Activated naive CD8-positive, alpha-beta T cell treated with anti-CD3 and anti-CD28 coated beads, Interleukin-2, amount 10 ng/mL, durations not matched to agents 7 days and 5 days (primary cell): ENCODE data around the gene CUTA. TPM values are rescaled to one million over a fixed set of nuclear protein-coding genes. Genes with fewer than 3 reads are reported as not detected.
A peak's percentile ranks its signal among the peaks of the same experiment; 100 is the strongest.

Experiments used
- ATAC-seq: fragments of 150-1000 bp; cut with Tn5 transposase; one replicate; pipeline ENCODE4 v1.10.0; 2021; ENCODE audit warnings: low read depth, moderate library complexity
- POLR2A ChIA-PET: fragments of 350-600 bp; sonication (Branson Sonifier 250); formaldehyde crosslinking; loops from one replicate; lab custom pipeline; 2021; ENCODE audit warnings: antibody characterized with exemption; lab: Charles Lee
- DNase-seq: peaks from one replicate; pipeline ENCODE4 v3.0.0; 2021
- H3K27ac Mint-ChIP-seq: one replicate; pipeline ENCODE4 v1.8.0; 2022; ENCODE audit warnings: mild to moderate bottlenecking, mixed read lengths
- H3K27me3 Mint-ChIP-seq: one replicate; pipeline ENCODE4 v1.8.0; 2022; ENCODE audit warnings: mild to moderate bottlenecking, moderate library complexity, mixed read lengths
- H3K36me3 Mint-ChIP-seq: one replicate; pipeline ENCODE4 v1.8.0; 2021; ENCODE audit warnings: mild to moderate bottlenecking, mixed read lengths
- H3K4me1 Mint-ChIP-seq: one replicate; pipeline ENCODE4 v1.8.0; 2021; ENCODE audit warnings: mixed read lengths
- H3K4me3 Mint-ChIP-seq: one replicate; pipeline ENCODE4 v1.8.0; 2022; ENCODE audit warnings: mild to moderate bottlenecking, moderate library complexity, mixed read lengths
- H3K9me3 Mint-ChIP-seq: one replicate; pipeline ENCODE4 v1.8.0; 2021; ENCODE audit warnings: mixed read lengths
- total RNA-seq, 2 experiments: library from RNA; stranded (reverse); gene quantifications; one replicate each; pipeline ENCODE4 v1.2.3, GENCODE V29; 2021

The CUTA gene
- total RNA-seq, 2 experiments from 2014 or later: 202 to 209 TPM

DNA sequence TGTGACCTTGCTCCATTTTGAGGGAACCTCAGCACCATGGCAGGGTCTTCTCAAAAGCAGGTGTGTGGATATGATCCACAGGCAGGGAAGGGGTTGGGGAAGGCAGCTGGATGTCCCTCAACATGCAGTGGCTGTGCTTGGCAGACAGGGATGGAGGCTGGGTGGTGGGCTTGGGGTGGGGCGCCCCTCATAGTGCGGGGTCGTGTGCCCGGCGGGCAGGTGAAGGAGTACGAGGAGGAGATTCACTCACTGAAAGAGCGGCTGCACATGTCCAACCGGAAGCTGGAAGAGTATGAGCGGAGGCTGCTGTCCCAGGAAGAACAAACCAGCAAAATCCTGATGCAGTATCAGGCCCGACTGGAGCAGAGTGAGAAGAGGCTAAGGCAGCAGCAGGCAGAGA is 28.4 kb upstream of the CUTA start:
- Mint-ChIP-seq H3K4me3 (no peak overlapping the region), H3K36me3 (peaks cover 29% of the 10 kb centered on the region), H3K9me3 (no peaks in the 10 kb centered on the region), H3K27me3 (no peaks in the 10 kb centered on the region), H3K4me1 (peaks cover 7% of the 10 kb centered on the region), H3K27ac (no peak overlapping the region)
- ATAC-seq (no peak), DNase-seq (no peak)
- POLR2A ChIA-PET: interaction anchor here (0.7 kb wide), 1 partner anchor 27 kb away, joined by 3 read pairs; no protein-coding TSS in a partner anchor

DNA sequence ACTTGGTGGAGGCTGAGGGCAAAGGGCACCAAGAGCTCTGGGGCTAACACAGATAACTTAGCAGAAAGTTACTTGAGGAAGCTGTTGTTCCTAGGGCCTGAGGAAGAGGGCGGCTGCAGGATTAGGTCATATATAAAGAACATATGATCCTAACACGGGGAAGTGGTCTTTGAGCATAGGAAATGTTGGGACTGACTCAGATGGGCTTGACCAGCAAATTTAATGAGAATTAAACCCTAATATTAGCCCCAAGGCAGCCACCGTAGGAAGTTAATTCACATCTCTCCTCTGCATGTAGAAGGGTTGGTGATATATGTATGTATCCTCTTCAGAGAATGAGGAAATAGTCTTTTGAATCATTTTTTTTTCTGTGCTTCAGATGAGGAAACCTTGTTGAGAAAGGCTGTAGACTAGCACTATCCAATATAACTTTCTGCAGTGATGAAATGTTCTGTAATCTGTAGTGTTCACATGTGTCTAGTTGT is 27.3 kb upstream of the CUTA start:
- H3K4me1 Mint-ChIP-seq: peaks cover 5% of the 10 kb centered on the region
- no peak overlapping the region for H3K27ac Mint-ChIP-seq
- no peaks in the 10 kb centered on the region for H3K27me3 Mint-ChIP-seq
- no peaks in the 10 kb centered on the region for H3K9me3 Mint-ChIP-seq
- DNase-seq: no peak
- POLR2A ChIA-PET: no interaction called here
- H3K36me3 Mint-ChIP-seq: peaks cover 29% of the 10 kb centered on the region
- no peak overlapping the region for H3K4me3 Mint-ChIP-seq
- no peak for ATAC-seq

DNA sequence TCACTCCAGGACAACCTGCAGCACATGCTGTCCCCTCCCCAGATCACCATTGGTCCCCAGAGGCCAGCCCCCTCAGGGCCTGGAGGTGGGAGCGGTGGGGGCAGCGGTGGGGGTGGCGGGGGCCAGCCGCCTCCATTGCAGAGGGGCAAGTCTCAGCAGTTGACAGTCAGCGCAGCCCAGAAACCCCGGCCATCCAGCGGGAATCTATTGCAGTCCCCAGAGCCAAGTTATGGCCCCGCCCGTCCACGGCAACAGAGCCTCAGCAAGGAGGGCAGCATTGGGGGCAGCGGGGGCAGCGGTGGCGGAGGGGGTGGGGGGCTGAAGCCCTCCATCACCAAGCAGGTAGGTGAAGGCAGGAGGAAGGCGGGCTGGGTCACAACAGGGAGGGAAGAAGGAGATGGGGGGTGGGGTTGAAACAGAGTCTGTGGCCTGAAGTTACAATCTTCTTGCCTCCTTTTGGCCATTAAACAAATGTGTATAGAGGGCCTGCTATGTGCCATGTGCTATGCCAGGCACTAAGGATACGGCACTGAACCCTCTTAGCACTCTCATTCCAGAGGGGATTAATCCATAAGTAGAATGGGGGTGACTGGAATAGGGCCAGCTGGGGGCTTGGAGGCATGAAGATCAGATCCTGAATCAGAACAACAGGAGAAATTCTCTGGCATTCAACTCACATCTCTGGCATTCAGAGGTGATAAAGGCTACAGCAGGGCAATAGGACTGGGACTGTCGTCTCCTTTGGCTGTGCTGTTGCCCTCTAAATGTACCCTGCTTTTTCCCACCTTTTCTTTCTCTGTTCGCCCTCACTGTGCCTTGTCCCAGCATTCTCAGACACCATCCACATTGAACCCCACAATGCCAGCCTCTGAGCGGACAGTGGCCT is 26.0 kb upstream of the CUTA start:
- Mint-ChIP-seq H3K27me3 (no peaks in the 10 kb centered on the region), H3K36me3 (peaks cover 29% of the 10 kb centered on the region), H3K4me3 (no peak overlapping the region), H3K4me1 (peaks cover 7% of the 10 kb centered on the region), H3K27ac (no peak overlapping the region), H3K9me3 (no peaks in the 10 kb centered on the region)
- POLR2A ChIA-PET: no interaction called here
- ATAC-seq (no peak), DNase-seq (no peak)

DNA sequence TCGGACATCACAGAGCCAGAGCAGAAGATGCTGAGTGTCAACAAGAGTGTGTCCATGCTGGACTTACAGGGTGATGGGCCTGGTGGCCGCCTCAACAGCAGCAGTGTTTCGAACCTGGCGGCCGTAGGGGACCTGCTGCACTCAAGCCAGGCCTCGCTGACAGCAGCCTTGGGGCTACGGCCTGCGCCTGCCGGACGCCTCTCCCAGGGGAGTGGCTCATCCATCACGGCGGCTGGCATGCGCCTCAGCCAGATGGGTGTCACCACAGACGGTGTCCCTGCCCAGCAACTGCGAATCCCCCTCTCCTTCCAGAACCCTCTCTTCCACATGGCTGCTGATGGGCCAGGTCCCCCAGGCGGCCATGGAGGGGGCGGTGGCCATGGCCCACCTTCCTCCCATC is 25.1 kb upstream of the CUTA start:
- H3K27ac Mint-ChIP-seq: no peak overlapping the region
- peaks cover 7% of the 10 kb centered on the region for H3K4me1 Mint-ChIP-seq
- ATAC-seq (no peak), DNase-seq (no peak)
- no peak overlapping the region for H3K4me3 Mint-ChIP-seq
- no peaks in the 10 kb centered on the region for H3K27me3 Mint-ChIP-seq
- POLR2A ChIA-PET: no interaction called here
- no peaks in the 10 kb centered on the region for H3K9me3 Mint-ChIP-seq
- H3K36me3 Mint-ChIP-seq: peaks cover 28% of the 10 kb centered on the region

DNA sequence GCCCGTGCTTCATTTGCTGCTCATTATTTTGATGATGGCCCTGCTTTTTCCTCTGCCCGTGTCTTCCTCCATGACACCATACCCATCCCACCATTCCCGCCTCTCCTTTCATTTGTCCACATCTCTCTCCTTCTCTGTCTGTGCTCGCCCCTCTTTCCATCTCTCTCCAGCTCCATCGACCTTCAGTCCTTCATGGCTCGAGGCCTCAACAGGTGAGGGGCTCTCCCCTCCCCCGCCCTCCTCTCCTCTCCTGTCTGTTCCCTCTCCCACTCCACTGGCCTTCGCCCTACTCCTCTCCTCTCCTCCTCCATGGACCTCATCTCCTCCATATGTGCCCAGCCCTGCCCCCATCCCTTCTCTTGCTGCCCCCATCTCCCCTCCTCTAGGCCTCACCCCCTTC is 24.4 kb upstream of the CUTA start:
- Mint-ChIP-seq H3K36me3 (peaks cover 25% of the 10 kb centered on the region), H3K4me3 (no peak overlapping the region), H3K4me1 (peaks cover 7% of the 10 kb centered on the region), H3K27ac (no peak overlapping the region), H3K9me3 (no peaks in the 10 kb centered on the region), H3K27me3 (no peaks in the 10 kb centered on the region)
- no peak for ATAC-seq
- POLR2A ChIA-PET: interaction anchor here (2.9 kb wide), 1 partner anchor 12 kb away, joined by 8 read pairs; no protein-coding TSS in a partner anchor
- no peak for DNase-seq

DNA sequence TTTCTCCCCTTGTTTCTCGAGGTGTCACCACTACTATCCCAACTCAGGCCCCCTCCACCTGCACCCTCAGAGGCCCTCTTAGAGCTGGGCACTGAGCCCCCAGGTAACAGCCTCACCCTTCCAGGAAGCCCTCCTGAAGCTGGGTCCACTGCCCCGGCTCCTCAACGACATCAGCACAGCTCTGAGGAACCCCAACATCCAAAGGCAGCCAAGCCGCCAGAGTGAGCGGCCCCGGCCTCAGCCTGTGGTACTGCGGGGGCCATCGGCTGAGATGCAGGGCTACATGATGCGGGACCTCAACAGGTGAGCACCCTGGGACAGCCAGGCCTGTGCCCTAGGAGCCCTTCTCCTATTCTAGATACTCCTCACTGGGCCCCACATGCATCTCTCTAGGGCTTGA is 23.6 kb upstream of the CUTA start:
- H3K36me3 Mint-ChIP-seq: peaks cover 23% of the 10 kb centered on the region
- H3K9me3 Mint-ChIP-seq: no peaks in the 10 kb centered on the region
- POLR2A ChIA-PET: interaction anchor here (2.9 kb wide), 1 partner anchor 11 kb away, joined by 8 read pairs; no protein-coding TSS in a partner anchor
- ATAC-seq: no peak
- no peak for DNase-seq
- no peak overlapping the region for H3K4me3 Mint-ChIP-seq
- no peaks in the 10 kb centered on the region for H3K27me3 Mint-ChIP-seq
- H3K27ac Mint-ChIP-seq: no peak overlapping the region
- H3K4me1 Mint-ChIP-seq: peaks cover 7% of the 10 kb centered on the region

DNA sequence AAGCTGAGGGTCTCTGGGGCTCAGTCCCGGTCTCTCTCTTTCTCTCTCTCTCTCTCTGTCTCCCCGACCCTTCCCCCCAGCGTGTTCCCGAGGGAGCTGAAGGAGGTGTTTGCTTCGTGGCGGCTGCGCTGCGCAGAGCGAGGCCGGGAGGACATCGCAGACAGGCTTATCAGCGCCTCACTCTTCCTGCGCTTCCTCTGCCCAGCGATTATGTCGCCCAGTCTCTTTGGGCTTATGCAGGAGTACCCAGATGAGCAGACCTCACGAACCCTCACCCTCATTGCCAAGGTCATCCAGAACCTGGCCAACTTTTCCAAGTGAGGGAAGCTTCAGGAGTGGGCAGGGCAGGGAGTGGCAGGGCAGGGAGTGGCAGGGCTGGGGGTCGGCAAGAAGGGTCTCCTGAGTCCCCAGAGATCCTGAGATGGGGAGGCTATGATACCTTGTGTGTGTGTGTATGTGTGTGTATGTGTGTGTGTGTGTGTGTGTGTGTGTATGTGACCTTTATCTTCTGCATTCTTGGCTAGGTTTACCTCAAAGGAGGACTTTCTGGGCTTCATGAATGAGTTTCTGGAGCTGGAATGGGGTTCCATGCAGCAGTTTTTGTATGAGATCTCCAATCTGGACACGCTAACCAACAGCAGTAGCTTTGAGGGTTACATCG is 22.9 kb upstream of the CUTA start:
- DNase-seq (no peak), ATAC-seq (no peak)
- H3K4me1 Mint-ChIP-seq: peaks cover 7% of the 10 kb centered on the region
- no peaks in the 10 kb centered on the region for H3K9me3 Mint-ChIP-seq
- no peak overlapping the region for H3K4me3 Mint-ChIP-seq
- H3K27me3 Mint-ChIP-seq: no peaks in the 10 kb centered on the region
- H3K36me3 Mint-ChIP-seq: peaks cover 20% of the 10 kb centered on the region
- POLR2A ChIA-PET: interaction anchor here (2.9 kb wide), 1 partner anchor 10 kb away, joined by 8 read pairs; no protein-coding TSS in a partner anchor
- no peak overlapping the region for H3K27ac Mint-ChIP-seq

DNA sequence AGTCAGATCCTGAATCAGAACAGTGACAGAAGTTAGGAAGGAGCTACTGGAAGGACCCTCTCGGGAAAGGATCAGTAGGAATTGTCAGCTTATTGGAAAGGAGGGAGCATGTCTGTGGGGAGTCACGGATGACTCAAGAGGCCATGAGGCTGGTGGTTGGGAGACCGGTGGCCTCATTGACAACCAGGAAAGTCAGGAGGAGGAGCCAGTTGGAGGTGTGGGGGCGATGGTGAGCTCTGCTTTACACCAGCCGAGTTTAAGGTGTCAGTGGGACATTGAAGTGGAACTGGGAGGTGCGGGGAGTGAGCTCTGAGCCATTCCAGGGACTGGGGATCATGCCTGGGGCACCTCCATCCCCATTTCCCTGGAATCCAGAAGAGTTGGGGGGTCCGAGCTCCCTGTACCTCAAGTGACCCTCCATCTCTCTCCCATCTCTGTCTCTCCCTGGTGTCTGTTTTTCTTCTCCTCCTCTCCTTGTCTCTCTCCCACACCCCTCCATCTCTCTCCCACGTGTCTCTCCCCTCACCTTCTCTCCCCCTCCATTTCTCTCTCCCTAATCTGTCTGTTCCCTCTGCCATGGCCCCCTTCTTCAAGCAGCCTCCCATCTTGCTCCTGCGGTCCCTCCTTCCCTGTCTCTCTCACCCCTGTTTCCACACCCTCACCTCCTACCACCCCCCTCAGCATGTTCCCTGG is 22.2 kb upstream of the CUTA start:
- H3K27ac Mint-ChIP-seq: no peak overlapping the region
- H3K27me3 Mint-ChIP-seq: no peaks in the 10 kb centered on the region
- DNase-seq (no peak), ATAC-seq (no peak)
- H3K4me3 Mint-ChIP-seq: no peak overlapping the region
- H3K36me3 Mint-ChIP-seq: peaks cover 22% of the 10 kb centered on the region
- POLR2A ChIA-PET: interaction anchor here (2.9 kb wide), 1 partner anchor 9 kb away, joined by 8 read pairs; no protein-coding TSS in a partner anchor
- H3K9me3 Mint-ChIP-seq: no peaks in the 10 kb centered on the region
- peaks cover 7% of the 10 kb centered on the region for H3K4me1 Mint-ChIP-seq

DNA sequence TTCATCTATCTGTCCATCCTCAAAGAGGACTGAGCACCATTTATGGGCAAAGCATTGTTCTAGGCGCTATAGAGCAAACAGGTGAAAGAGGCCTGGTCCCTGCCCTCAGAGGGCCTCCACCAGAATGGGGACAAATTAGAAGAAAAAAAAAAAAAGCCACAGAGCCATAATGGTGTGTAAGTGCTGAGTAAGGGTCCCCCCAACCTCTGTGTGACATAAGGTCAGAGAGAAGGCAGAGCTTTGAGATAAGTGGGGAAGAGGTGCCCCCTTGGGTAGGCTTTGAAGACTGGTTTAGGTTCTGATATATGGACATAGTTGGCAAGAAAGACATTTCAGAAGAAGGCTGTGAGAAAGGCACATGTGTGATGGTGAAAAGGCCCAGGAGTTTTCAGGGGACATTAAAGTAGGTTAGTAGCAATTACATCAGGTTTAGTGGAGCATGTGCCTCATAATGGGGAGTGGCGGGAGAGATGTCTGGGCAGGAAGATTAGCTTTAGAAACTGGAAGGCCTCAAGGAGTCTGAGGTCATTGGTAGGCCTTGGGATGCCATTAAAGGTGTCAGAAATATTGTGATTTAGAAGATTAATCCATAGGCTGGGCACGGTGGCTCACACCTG is 21.2 kb upstream of the CUTA start:
- Mint-ChIP-seq H3K27ac (peak overlapping the region; percentile 26), H3K36me3 (peaks cover 23% of the 10 kb centered on the region), H3K9me3 (no peaks in the 10 kb centered on the region), H3K4me1 (peaks cover 7% of the 10 kb centered on the region), H3K27me3 (no peaks in the 10 kb centered on the region), H3K4me3 (no peak overlapping the region)
- ATAC-seq: no peak
- no peak for DNase-seq
- POLR2A ChIA-PET: interaction anchor here (2.9 kb wide), 1 partner anchor 8 kb away, joined by 8 read pairs; no protein-coding TSS in a partner anchor

DNA sequence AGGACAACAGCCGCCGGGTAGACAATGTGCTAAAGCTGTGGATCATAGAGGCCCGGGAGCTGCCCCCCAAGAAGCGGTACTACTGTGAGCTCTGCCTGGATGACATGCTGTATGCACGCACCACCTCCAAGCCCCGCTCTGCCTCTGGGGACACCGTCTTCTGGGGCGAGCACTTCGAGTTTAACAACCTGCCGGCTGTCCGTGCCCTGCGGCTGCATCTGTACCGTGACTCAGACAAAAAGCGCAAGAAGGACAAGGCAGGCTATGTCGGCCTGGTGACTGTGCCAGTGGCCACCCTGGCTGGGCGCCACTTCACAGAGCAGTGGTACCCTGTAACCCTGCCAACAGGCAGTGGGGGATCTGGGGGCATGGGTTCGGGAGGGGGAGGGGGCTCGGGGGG is 19.8 kb upstream of the CUTA start:
- Mint-ChIP-seq H3K4me1 (peaks cover 14% of the 10 kb centered on the region), H3K27me3 (no peaks in the 10 kb centered on the region), H3K4me3 (no peak overlapping the region), H3K27ac (no peak overlapping the region), H3K9me3 (no peaks in the 10 kb centered on the region), H3K36me3 (peaks cover 27% of the 10 kb centered on the region)
- ATAC-seq: no peak
- DNase-seq: no peak
- POLR2A ChIA-PET: no interaction called here

DNA sequence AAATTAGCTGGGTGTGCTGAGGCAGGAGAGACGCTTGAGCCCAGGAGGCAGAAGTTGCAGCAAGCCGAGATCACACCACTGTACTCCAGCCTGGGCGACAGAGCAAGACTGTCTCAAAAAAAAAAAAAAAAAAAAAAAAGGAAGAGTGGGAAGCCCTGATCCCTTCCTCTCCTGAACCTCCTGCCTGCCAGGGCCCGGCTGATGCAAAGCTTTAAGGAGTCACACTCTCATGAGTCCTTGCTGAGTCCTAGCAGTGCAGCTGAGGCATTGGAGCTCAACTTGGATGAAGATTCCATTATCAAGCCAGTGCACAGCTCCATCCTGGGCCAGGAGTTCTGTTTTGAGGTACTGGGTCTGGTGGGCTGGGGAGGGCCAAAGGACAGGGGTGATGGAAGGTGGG is 17.1 kb upstream of the CUTA start:
- Mint-ChIP-seq H3K27me3 (no peaks in the 10 kb centered on the region), H3K27ac (no peak overlapping the region), H3K36me3 (peaks cover 26% of the 10 kb centered on the region), H3K4me3 (no peak overlapping the region), H3K4me1 (peaks cover 32% of the 10 kb centered on the region), H3K9me3 (no peaks in the 10 kb centered on the region)
- DNase-seq (no peak), ATAC-seq (no peak)
- POLR2A ChIA-PET: interaction anchor here (1.3 kb wide), 1 partner anchor 19 kb away, joined by 5 read pairs; the partner anchor contains the start of gene ZBTB9

DNA sequence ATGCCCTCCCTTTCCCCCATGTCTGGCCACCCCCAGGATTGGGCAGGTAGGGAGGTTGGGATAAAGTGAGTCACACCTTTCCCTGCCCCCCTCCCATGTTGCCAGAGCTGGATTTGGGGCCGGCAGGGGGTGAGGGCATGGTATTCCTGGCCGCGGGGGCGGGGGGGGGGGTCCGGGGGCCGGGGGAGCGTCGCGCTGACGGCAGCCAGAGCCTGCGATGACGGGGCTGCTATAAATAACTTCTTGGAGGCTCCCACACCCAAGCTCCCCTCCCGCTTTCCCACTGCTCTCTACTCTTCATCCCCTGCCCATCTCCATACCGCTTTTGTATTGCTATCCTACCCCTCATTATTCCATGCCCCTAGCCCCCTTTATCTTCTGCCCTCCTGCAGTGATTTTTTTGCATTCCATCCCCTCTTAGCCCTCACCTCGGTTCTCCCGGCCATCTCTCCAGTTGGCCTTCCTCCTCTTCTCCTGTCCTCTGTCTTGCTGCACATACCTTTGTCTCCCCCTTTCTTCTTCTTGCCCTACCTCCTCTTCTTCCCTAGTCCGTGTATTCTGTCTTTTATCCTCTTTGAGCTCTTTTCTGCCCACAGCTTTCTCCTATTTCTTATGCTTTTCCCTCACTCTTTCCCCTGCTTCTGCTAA is 15.8 kb upstream of the CUTA start:
- DNase-seq (no peak), ATAC-seq (no peak)
- Mint-ChIP-seq H3K4me3 (no peak overlapping the region), H3K4me1 (peaks cover 43% of the 10 kb centered on the region), H3K9me3 (no peaks in the 10 kb centered on the region), H3K27ac (no peak overlapping the region), H3K27me3 (no peaks in the 10 kb centered on the region), H3K36me3 (peaks cover 23% of the 10 kb centered on the region)
- POLR2A ChIA-PET: interaction anchor here (0.6 to 0.8 kb wide), 2 partner anchors 20 to 127 kb away, joined by 3 to 5 read pairs; partner anchors contain the start of gene ZBTB9
